Right lobe of liver (tissue), 6 donors: ENCODE measurements around the gene CCDC148. TPM values are rescaled to one million over a fixed set of nuclear protein-coding genes. Genes with fewer than 3 reads are reported as not detected.

Source experiments
- ATAC-seq, 4 donors: fragments of 200-7000 bp; cut with Tn5 transposase; one replicate each; pipeline ENCODE4 v1.9.1; 2020; ENCODE audit warnings: mild to moderate bottlenecking in 4 of 4, moderate library complexity in 4 of 4
- DNase-seq, 3 donors: peaks; one replicate each; pipeline ENCODE4 v3.0.0-alpha.2; 2020
- H3K27ac ChIP-seq, 3 donors: fragments of 200-600 bp; one replicate each; pipeline ENCODE4 v1.8.0; 2022
- H3K27me3 ChIP-seq, 2 donors: fragments of 200-600 bp; one replicate each; pipeline ENCODE4 v1.8.0; 2022
- H3K36me3 ChIP-seq, 4 donors: fragments of 200-600 bp; sonication (generic) in 1 of 4; one replicate each; pipeline versions ENCODE4 v1.5.1 to v1.8.0; 2017 to 2022; ENCODE audit warnings: control low read depth in 1 of 4
- H3K4me1 ChIP-seq, 4 donors: fragments of 200-600 bp; sonication (generic) in 1 of 4; one replicate each; pipeline versions ENCODE4 v1.5.1 to v1.8.0; 2017 to 2022; ENCODE audit warnings: control low read depth in 1 of 4
- H3K4me3 ChIP-seq, 3 donors: fragments of 200-600 bp; one replicate each; pipeline ENCODE4 v1.8.0; 2022
- H3K9me3 ChIP-seq, 4 donors: fragments of 200-600 bp; sonication (generic) in 1 of 4; one replicate each; pipeline versions ENCODE4 v1.5.1 to v1.8.0; 2017 to 2022; ENCODE audit warnings: control low read depth in 1 of 4
- CTCF ChIP-seq, 4 donors: fragments of 200-600 bp in 3 of 4; fragments of 450-650 bp in 1 of 4; IDR thresholded peaks; one replicate each; pipeline versions ENCODE4 v1.5.1 to v1.8.0; 2016 to 2022; ENCODE audit warnings: antibody characterized with exemption in 4 of 4, mild to moderate bottlenecking in 2 of 4
- POLR2A ChIP-seq: fragments of 450-650 bp; IDR thresholded peaks from one replicate; pipeline ENCODE4 v1.6.1; 2017; ENCODE audit warnings: antibody characterized with exemption, mild to moderate bottlenecking
- WGBS: methylation state at CpG from one replicate; pipeline ENCODE4 v1.1.6; 2018; ENCODE audit warnings: low coverage, low lambda C conversion rate; ENCODE audit not compliant: insufficient coverage; ENCODE audit errors: missing lambda C conversion rate; 5-methylcytosine and 5-hydroxymethylcytosine counted together
- intact Hi-C, 2 donors: fragments of 100-400 bp; cut with DNase I; formaldehyde crosslinking; loops; one replicate each; pipeline versions ENCODE4 v1.11.2 to v1.14.1; 2022
- total RNA-seq, 6 experiments: library from RNA; depleted of rRNA in 2 of 6; stranded (reverse); fragments of >200 nt in 2 of 6; fragmentation: NEBNext Ultra II Directional in 3 of 6; extraction: Animal tissue kit (Norgen Biotek cat#: 25700) in 3 of 6; gene quantifications; one replicate each; pipeline versions ENCODE4 v1.1.0 to v1.2.4, GENCODE V29; 2016 to 2023
- donor health status: DM: no; HTN: yes; CAD: no.
- donor health status: DM: no; HTN: no; CAD: no.
- donor health status: DM: no; HTN: no; CAD: no.
- donor health status: DM: no; HTN: yes; CAD: no.
- donor health status: DM: no; HTN: yes; CAD: no.

Gene CCDC148
- total RNA-seq, 6 experiments from 2014 or later: 0.12 to 0.53 (median 0.20) TPM; not detected in 1

DNA sequence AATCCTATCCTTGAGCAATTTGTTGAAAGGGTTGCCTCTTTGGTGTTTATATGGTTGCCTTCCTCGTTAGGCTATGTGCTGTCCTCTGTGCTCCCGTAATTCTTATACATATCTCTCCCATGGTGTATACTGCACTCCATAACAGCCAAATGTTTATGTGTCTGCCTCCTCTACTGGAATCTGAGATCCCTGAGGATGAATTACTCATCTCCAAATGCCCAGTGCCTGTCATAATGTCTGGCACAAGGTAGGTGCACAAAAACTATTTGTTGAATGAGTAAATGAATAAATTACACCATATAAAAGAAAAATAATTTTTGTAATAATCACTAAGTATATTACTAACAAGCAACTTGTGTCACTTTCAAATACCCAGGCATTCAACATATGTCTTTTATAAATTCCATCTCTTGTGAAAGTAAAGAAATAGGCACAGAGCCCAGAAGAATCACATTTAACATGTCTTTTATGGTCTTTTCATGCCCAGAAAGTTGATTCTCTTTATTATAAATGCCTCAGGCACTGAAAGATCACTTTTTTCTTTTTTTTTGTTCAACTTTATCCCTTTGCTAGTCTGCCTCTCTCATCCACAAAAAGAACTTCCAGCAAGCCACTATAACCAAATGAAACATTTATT lies 164.9 kb downstream of the CCDC148 start:
- 83% methylated on average over 2 of the region's 2 CpGs for WGBS
- no peaks in the 10 kb centered on the region for H3K36me3 ChIP-seq
- no peak for DNase-seq

DNA sequence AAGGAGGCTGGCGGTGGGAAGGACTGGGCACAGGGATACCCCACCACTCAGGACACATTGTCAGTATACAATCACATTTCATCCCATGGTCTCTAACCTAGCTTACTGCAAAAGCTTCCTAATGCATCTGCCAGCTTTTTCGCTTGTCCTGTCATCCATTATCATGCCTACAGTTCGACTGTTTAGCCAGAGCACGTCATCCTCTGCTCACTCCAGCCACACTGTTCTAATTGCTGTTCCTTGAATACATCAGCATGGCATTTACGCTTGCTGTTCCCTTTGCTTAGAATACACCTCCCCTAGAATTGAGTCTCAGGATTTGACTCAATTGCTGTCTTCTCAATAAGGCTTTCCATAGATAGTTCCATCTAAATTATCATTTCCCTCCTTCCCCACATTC lies 166.3 kb downstream of the CCDC148 start:
- H3K9me3 ChIP-seq: no peaks in the 10 kb centered on the region
- H3K4me3 ChIP-seq: no peak overlapping the region
- TF ChIP-seq POLR2A (no peak), CTCF (IDR thresholded peaks at IDR 0.05) (no peak)
- ATAC-seq (no peak), DNase-seq (no peak)
- no peak overlapping the region for H3K27ac ChIP-seq
- H3K4me1 ChIP-seq: no peaks in the 10 kb centered on the region
- intact Hi-C loops: no loop called here
- no peaks in the 10 kb centered on the region for H3K27me3 ChIP-seq
- 90% methylated on average over 4 of the region's 5 CpGs for WGBS
- no peaks in the 10 kb centered on the region for H3K36me3 ChIP-seq

More for the DNA sequence above, 164.9 kb downstream of the CCDC148 start:
- no peak overlapping the region for H3K27ac ChIP-seq
- TF ChIP-seq CTCF (IDR thresholded peaks at IDR 0.05) (no peak), POLR2A (no peak)
- no peak overlapping the region for H3K4me3 ChIP-seq
- intact Hi-C loops: no loop called here
- no peaks in the 10 kb centered on the region for H3K27me3 ChIP-seq
- no peaks in the 10 kb centered on the region for H3K9me3 ChIP-seq
- H3K4me1 ChIP-seq: no peaks in the 10 kb centered on the region
- ATAC-seq: no peak

- ATAC-seq: no peak
- H3K9me3 ChIP-seq: no peaks in the 10 kb centered on the region
- TF ChIP-seq CTCF (IDR thresholded peaks at IDR 0.05) (no peak), POLR2A (no peak)
- no peaks in the 10 kb centered on the region for H3K36me3 ChIP-seq
- WGBS: 63% methylated on average over 2 of the region's 2 CpGs
- H3K27ac ChIP-seq: no peak overlapping the region
- no peak overlapping the region for H3K4me3 ChIP-seq
- no peaks in the 10 kb centered on the region for H3K4me1 ChIP-seq
- DNase-seq: no peak
- no peaks in the 10 kb centered on the region for H3K27me3 ChIP-seq
- intact Hi-C loops: no loop called here
Observed at GRCh38 chr2:158276619-158277471, 179.7 kb downstream of the CCDC148 start.

DNA sequence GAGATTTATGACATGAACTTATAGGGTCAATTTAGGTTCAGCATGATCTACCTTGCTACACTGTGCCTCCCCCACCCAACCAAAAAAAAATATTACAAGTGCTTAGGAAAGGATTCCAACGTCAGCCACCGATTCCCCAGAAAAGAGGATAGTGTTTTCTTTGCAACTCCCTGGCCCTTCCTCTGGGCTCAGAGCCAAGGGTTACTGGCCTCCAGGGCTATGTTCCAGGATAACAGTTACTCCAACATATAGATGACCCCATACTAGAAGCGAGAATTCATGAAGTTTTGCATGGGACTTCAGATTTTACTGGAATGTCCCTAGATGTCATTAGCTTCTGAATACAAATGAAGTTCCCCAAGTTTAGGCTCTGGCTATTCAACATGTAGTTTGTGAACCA lies 182.8 kb downstream of the CCDC148 start:
- H3K27ac ChIP-seq: no peak overlapping the region
- intact Hi-C loops: no loop called here
- DNase-seq: no peak
- no peak overlapping the region for H3K4me3 ChIP-seq
- H3K36me3 ChIP-seq: no peaks in the 10 kb centered on the region
- 29% methylated on average over 3 of the region's 3 CpGs for WGBS
- ATAC-seq: no peak
- no peaks in the 10 kb centered on the region for H3K9me3 ChIP-seq
- no peaks in the 10 kb centered on the region for H3K4me1 ChIP-seq
- no peaks in the 10 kb centered on the region for H3K27me3 ChIP-seq
- TF ChIP-seq CTCF (IDR thresholded peaks at IDR 0.05): no peak
- no peak for TF ChIP-seq POLR2A
